Activated naive CD8-positive, alpha-beta T cell treated with anti-CD3 and anti-CD28 coated beads, Interleukin-2, amount 10 ng/mL, durations not matched to agents 7 days and 5 days (primary cell): ENCODE data around the gene LRP4. TPM values are rescaled to one million over a fixed set of nuclear protein-coding genes. Genes with fewer than 3 reads are reported as not detected.

ENCODE experiments used
- ATAC-seq: fragments of 150-1000 bp; cut with Tn5 transposase; one replicate; pipeline ENCODE4 v1.10.0; 2021; ENCODE audit warnings: low read depth, moderate library complexity
- POLR2A ChIA-PET: fragments of 350-600 bp; sonication (Branson Sonifier 250); formaldehyde crosslinking; loops from one replicate; lab custom pipeline; 2021; ENCODE audit warnings: antibody characterized with exemption; lab: Charles Lee
- DNase-seq: peaks from one replicate; pipeline ENCODE4 v3.0.0; 2021
- H3K27ac Mint-ChIP-seq: one replicate; pipeline ENCODE4 v1.8.0; 2022; ENCODE audit warnings: mild to moderate bottlenecking, mixed read lengths
- H3K27me3 Mint-ChIP-seq: one replicate; pipeline ENCODE4 v1.8.0; 2022; ENCODE audit warnings: mild to moderate bottlenecking, moderate library complexity, mixed read lengths
- H3K36me3 Mint-ChIP-seq: one replicate; pipeline ENCODE4 v1.8.0; 2021; ENCODE audit warnings: mild to moderate bottlenecking, mixed read lengths
- H3K4me1 Mint-ChIP-seq: one replicate; pipeline ENCODE4 v1.8.0; 2021; ENCODE audit warnings: mixed read lengths
- H3K4me3 Mint-ChIP-seq: one replicate; pipeline ENCODE4 v1.8.0; 2022; ENCODE audit warnings: mild to moderate bottlenecking, moderate library complexity, mixed read lengths
- H3K9me3 Mint-ChIP-seq: one replicate; pipeline ENCODE4 v1.8.0; 2021; ENCODE audit warnings: mixed read lengths
- total RNA-seq, 2 experiments: library from RNA; stranded (reverse); gene quantifications; one replicate each; pipeline ENCODE4 v1.2.3, GENCODE V29; 2021

LRP4 gene
- total RNA-seq, 2 experiments from 2014 or later = 0.06 TPM; not detected in 1

DNA sequence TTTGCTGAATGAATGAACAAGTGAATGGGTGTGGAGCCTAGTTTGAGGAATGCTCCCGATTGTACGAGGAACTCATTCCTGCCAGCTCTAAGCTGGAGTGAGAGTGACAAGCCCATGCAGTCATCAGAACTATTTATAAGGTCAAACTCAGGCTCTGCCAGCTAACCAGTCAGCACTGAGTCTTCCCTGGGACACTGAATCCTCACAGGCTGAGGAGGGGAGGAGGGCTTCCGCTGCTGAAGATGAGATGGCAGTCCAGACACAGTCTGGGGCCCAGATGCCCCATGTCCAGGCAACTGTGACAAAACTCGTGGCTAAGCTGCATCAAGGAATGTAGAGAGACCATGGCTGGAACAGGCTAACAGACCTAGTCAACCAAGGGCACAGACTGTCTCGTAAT lies 4.0 kb downstream of the LRP4 start:
- POLR2A ChIA-PET = no interaction called here
- no peaks in the 10 kb centered on the region for H3K36me3 Mint-ChIP-seq
- H3K9me3 Mint-ChIP-seq = no peaks in the 10 kb centered on the region
- ATAC-seq (no peak), DNase-seq (no peak)
- H3K4me3 Mint-ChIP-seq = no peak overlapping the region
- H3K27me3 Mint-ChIP-seq = peaks cover 74% of the 10 kb centered on the region
- peaks cover 17% of the 10 kb centered on the region for H3K4me1 Mint-ChIP-seq
- H3K27ac Mint-ChIP-seq = no peak overlapping the region

DNA sequence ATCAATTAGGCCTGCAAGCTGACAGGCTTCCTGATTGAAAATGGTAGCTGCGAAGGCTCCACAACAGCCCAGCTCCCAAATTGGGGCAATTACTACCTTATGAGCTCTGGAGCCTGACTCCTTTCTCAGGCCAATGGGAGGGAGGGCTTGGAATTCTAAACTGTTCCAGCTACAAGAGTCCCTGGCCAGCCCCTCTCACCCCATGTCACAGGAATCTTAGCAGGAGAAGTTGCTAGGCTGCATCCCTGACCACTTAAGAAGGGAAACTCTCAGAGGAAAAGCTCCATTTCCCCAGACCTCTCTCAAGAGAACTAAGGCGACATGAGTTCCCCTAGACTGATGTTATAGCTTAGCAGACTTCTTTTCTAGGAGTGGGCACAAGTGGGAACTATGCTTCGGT lies 4.9 kb downstream of the LRP4 start:
- Mint-ChIP-seq H3K4me1 (peaks cover 10% of the 10 kb centered on the region), H3K36me3 (no peaks in the 10 kb centered on the region), H3K27me3 (peaks cover 69% of the 10 kb centered on the region), H3K9me3 (no peaks in the 10 kb centered on the region), H3K27ac (no peak overlapping the region), H3K4me3 (no peak overlapping the region)
- POLR2A ChIA-PET = no interaction called here
- no peak for ATAC-seq
- no peak for DNase-seq

- Mint-ChIP-seq H3K36me3 (no peaks in the 10 kb centered on the region), H3K27me3 (peaks cover 71% of the 10 kb centered on the region), H3K9me3 (no peaks in the 10 kb centered on the region), H3K4me1 (peaks cover 10% of the 10 kb centered on the region), H3K27ac (no peak overlapping the region), H3K4me3 (no peak overlapping the region)
- ATAC-seq (no peak), DNase-seq (no peak)
- POLR2A ChIA-PET = interaction anchor here (0.6 kb wide), 1 partner anchor 275 kb away, joined by 3 read pairs; no protein-coding TSS in a partner anchor
These were observed 5.7 kb downstream of the LRP4 start for GRCh38 chr11:46912526-46913150.

DNA sequence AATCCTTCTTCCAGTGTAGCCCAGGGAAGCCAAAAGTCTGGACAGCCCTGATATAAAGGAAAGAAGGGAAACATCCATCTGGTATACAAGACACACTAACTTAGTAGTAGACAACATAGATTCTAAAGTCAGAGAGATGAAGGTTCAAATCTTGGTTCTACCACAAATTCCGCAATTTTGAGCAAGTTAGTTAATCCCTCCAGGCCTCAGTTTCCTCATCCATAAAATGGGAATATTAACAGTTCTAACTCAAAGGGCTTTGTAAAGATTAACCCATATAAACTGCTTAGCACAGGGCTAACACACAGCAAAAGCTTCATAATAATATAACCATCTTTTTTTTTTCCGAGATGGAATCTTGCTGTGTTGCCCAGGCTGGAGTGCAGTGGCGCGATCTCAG lies 10.7 kb downstream of the LRP4 start:
- no peak for ATAC-seq
- POLR2A ChIA-PET = no interaction called here

GRCh38 chr11:46906609-46907041 lies 11.7 kb downstream of the LRP4 start:
- Mint-ChIP-seq H3K36me3 (no peaks in the 10 kb centered on the region), H3K4me1 (no peaks in the 10 kb centered on the region), H3K27ac (no peak overlapping the region), H3K27me3 (peaks cover 28% of the 10 kb centered on the region), H3K4me3 (no peak overlapping the region), H3K9me3 (no peaks in the 10 kb centered on the region)
- DNase-seq = no peak
- no peak for ATAC-seq
- POLR2A ChIA-PET = no interaction called here

More for the DNA sequence above, 10.7 kb downstream of the LRP4 start:
- Mint-ChIP-seq H3K36me3 (no peaks in the 10 kb centered on the region), H3K4me3 (no peak overlapping the region), H3K27me3 (peaks cover 29% of the 10 kb centered on the region), H3K9me3 (no peaks in the 10 kb centered on the region), H3K27ac (no peak overlapping the region), H3K4me1 (no peaks in the 10 kb centered on the region)
- no peak for DNase-seq

DNA sequence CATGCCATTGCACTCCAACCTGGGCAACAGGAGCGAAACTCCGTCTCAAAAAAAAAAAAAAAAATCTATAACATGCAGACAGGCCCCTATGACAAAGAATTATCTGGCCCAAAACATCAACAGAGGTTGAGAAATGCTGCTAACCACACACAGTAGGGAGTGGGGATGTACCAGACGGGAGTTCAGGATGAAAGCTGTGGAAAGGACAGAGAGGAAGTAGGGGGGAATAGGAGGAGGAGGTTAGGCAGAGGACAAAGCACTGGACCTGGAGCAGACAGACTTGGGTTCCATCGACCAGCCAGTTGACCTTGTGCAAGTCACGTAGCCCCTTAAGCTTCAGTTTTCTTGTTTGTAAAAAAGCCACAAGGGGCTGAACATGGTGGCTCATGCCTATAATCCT lies 12.5 kb downstream of the LRP4 start:
- no peak for DNase-seq
- H3K27me3 Mint-ChIP-seq = peaks cover 22% of the 10 kb centered on the region

GRCh38 chr11:46903846-46904245 lies 14.5 kb downstream of the LRP4 start:
- H3K9me3 Mint-ChIP-seq = no peaks in the 10 kb centered on the region
- DNase-seq = no peak
- H3K4me1 Mint-ChIP-seq = no peaks in the 10 kb centered on the region
- H3K36me3 Mint-ChIP-seq = no peaks in the 10 kb centered on the region
- H3K4me3 Mint-ChIP-seq = no peak overlapping the region
- ATAC-seq = no peak
- POLR2A ChIA-PET = no interaction called here
- H3K27ac Mint-ChIP-seq = no peak overlapping the region
- peaks cover 14% of the 10 kb centered on the region for H3K27me3 Mint-ChIP-seq

More for the DNA sequence above, 12.5 kb downstream of the LRP4 start:
- Mint-ChIP-seq H3K9me3 (no peaks in the 10 kb centered on the region), H3K4me1 (no peaks in the 10 kb centered on the region), H3K4me3 (no peak overlapping the region), H3K36me3 (no peaks in the 10 kb centered on the region), H3K27ac (no peak overlapping the region)
- POLR2A ChIA-PET = interaction anchor here (0.7 kb wide), 1 partner anchor 273 kb away, joined by 3 read pairs; no protein-coding TSS in a partner anchor
- no peak for ATAC-seq

GRCh38 chr11:46902694-46903093 lies 15.7 kb downstream of the LRP4 start:
- Mint-ChIP-seq H3K4me3 (no peak overlapping the region), H3K27me3 (peaks cover 10% of the 10 kb centered on the region), H3K36me3 (no peaks in the 10 kb centered on the region), H3K9me3 (no peaks in the 10 kb centered on the region), H3K27ac (no peak overlapping the region), H3K4me1 (no peaks in the 10 kb centered on the region)
- ATAC-seq = no peak
- no peak for DNase-seq
- POLR2A ChIA-PET = no interaction called here

GRCh38 chr11:46901156-46901555 lies 17.2 kb downstream of the LRP4 start:
- no peak for ATAC-seq
- no peak overlapping the region for H3K27ac Mint-ChIP-seq
- DNase-seq = no peak
- POLR2A ChIA-PET = no interaction called here
- peaks cover 10% of the 10 kb centered on the region for H3K27me3 Mint-ChIP-seq
- H3K4me3 Mint-ChIP-seq = no peak overlapping the region
- no peaks in the 10 kb centered on the region for H3K36me3 Mint-ChIP-seq
- no peaks in the 10 kb centered on the region for H3K9me3 Mint-ChIP-seq
- no peaks in the 10 kb centered on the region for H3K4me1 Mint-ChIP-seq

- no peak overlapping the region for H3K27ac Mint-ChIP-seq
- H3K4me3 Mint-ChIP-seq = no peak overlapping the region
- DNase-seq = no peak
- H3K4me1 Mint-ChIP-seq = no peaks in the 10 kb centered on the region
- no peaks in the 10 kb centered on the region for H3K9me3 Mint-ChIP-seq
- peaks cover 10% of the 10 kb centered on the region for H3K27me3 Mint-ChIP-seq
- no peaks in the 10 kb centered on the region for H3K36me3 Mint-ChIP-seq
- POLR2A ChIA-PET = no interaction called here
- no peak for ATAC-seq
These were observed 18.1 kb downstream of the LRP4 start for GRCh38 chr11:46900091-46900746.

DNA sequence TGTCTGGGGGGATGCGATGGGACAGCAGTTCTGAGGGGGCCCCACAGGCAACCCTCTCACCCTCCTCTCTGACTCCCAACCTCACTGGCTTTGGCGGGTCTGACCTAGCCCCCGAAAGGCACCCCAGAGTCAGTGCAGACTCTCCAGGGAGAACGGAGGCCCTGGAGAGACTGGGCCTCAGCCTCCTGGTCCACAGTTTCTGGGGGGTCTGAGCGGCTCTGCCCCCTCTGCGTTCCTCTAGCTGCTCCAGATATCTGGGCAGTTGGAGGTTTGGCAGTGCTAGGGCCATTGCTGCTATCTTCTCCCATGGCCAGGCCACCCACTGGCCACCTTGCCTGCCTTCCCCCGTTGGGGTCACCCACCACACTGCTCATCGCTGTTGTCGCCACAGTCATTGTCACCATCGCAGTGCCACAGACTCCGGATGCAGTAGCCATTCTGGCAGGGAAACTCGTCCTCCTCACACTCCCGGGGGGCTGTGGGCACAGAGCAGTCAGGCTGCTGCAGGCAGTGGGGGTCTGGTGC lies 18.8 kb downstream of the LRP4 start:
- Mint-ChIP-seq H3K4me3 (no peak overlapping the region), H3K27me3 (peaks cover 10% of the 10 kb centered on the region), H3K36me3 (no peaks in the 10 kb centered on the region), H3K4me1 (no peaks in the 10 kb centered on the region), H3K27ac (no peak overlapping the region), H3K9me3 (no peaks in the 10 kb centered on the region)
- no peak for DNase-seq
- POLR2A ChIA-PET = no interaction called here
- no peak for ATAC-seq

GRCh38 chr11:46898396-46899095 lies 19.8 kb downstream of the LRP4 start:
- Mint-ChIP-seq H3K4me1 (no peaks in the 10 kb centered on the region), H3K27ac (no peak overlapping the region)
- POLR2A ChIA-PET = no interaction called here

GRCh38 chr11:46896719-46897406 lies 21.5 kb downstream of the LRP4 start:
- H3K9me3 Mint-ChIP-seq = no peaks in the 10 kb centered on the region
- no peak overlapping the region for H3K27ac Mint-ChIP-seq
- no peaks in the 10 kb centered on the region for H3K4me1 Mint-ChIP-seq
- ATAC-seq = peak; percentile 70
- POLR2A ChIA-PET = no interaction called here
- no peak for DNase-seq
- no peak overlapping the region for H3K4me3 Mint-ChIP-seq
- no peaks in the 10 kb centered on the region for H3K27me3 Mint-ChIP-seq
- no peaks in the 10 kb centered on the region for H3K36me3 Mint-ChIP-seq

More at GRCh38 chr11:46898396-46899095, 19.8 kb downstream of the LRP4 start:
- no peaks in the 10 kb centered on the region for H3K9me3 Mint-ChIP-seq
- H3K36me3 Mint-ChIP-seq = no peaks in the 10 kb centered on the region
- no peak for ATAC-seq
- peaks cover 8% of the 10 kb centered on the region for H3K27me3 Mint-ChIP-seq
- H3K4me3 Mint-ChIP-seq = no peak overlapping the region
- no peak for DNase-seq
